Tibial nerve (tissue), 3 donors: Measurements from ENCODE around the gene LRP4.

Experiments used
- CTCF ChIP-seq, 5 experiments: fragments of 200-600 bp in 3 of 5; fragments of 450-650 bp in 2 of 5; sonication (generic) in 3 of 5; IDR thresholded peaks; one replicate each; pipeline ENCODE4 v1.5.1; 2016 to 2019; ENCODE audit warnings: antibody characterized with exemption in 5 of 5, mild to moderate bottlenecking in 3 of 5, moderate library complexity in 2 of 5
- POLR2A ChIP-seq, 2 donors: fragments of 450-650 bp; IDR thresholded peaks; one replicate each; pipeline ENCODE4 v1.6.1; 2017; ENCODE audit warnings: antibody characterized with exemption in 2 of 2, mild to moderate bottlenecking in 2 of 2, moderate library complexity in 2 of 2

GRCh38 chr11:46918788-46919513 is 601 bp upstream of the LRP4 start:
- TF ChIP-seq POLR2A (IDR thresholded peaks at IDR 0.05) (no peak), CTCF (IDR thresholded peaks at IDR 0.05) (no peak)
